DMS114 treated with DMSO at 0.1 percent for 48 hours (cell line): ENCODE data around the gene SLC9A5.
A peak's percentile ranks its signal among the peaks of the same experiment; 100 is the strongest.

ENCODE experiments used
- DNase-seq: peaks from one replicate; lab custom pipeline; 2025; ENCODE audit not compliant: unreplicated experiment; lab: John Stamatoyannopoulos, UW

SLC9A5 gene

DNA sequence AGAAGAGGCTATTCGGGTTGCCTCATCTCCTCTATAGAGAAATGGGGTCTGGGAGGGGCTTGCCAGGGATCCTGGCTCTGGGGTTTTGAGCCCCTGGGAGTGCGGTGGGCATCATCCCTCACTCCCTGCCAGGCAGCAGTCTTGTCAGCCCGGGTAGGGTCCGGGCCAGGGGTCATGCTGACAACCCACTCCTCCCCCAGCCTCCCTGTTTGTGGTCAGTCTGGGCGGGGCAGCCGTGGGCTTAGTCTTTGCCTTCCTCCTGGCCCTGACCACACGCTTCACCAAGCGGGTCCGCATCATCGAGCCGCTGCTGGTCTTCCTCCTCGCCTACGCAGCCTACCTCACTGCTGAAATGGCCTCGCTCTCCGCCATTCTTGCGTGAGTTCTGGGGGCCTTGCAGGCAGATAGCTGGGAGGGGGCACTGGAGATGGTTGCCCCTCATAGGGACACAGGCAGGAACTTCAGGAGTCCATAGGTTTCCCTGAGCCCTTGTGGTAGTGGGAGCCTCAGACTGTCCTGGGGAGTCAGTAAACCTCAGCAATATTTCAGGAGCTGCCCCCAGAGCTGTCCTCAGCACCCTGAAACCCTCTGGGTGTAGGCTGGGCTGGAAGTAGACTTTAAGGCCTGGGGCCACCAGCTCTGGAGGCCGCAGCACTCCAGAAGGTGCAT is 6.9 kb downstream of the SLC9A5 start:
- no peak for DNase-seq

DNA sequence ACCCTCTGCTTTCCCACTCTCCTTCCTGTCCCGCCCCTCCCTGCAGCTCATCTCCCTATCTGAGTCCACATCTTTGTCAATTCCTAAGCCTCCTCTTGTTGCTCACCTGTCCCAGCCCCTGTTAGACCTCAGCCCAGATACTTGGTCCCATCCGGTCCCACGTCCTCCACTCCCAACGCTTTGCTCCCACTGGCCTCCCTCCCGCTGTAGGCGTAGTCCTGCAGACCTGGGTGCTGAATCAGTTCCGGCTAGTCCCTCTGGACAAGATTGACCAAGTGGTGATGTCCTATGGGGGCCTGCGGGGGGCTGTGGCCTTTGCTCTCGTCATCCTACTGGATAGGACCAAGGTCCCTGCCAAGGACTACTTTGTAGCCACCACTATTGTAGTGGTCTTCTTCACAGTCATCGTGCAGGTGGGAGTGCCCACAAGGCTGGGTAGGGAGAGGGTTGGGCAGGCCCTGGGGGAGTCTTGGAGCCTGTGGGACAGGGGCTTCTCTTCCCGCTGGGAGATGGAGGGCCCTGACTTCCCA is 8.0 kb downstream of the SLC9A5 start:
- DNase-seq, result no peak

DNA sequence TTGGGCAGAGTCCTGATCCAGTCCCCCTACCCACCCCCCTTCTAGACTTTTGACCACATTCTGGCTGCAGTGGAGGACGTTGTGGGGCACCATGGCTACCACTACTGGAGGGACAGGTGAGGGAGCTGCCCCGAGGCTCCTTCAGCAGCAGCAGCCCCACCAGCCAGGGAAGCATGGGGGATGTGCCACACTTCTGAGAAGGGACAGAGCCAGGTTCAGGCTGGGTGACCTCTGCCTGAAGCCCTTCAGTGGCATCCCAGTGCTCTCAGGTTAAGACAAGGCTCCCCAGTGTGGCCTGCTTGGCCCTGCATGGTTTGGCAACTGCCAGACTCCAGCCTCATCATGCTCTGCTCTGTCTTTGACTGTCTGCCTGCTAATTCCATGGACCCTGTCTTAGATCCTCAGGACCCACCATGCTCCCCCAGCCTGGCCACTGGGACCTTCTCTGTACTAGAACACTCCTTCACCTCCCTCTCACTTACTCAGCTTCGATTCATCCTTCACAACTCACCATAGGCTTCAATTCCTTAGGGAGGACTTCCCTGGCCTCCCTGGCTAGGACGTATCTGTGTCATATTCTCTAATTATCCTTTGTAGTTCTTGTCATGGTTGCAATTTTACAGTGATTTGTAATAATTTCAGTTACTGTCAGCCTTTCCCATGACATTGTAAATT is 8.8 kb downstream of the SLC9A5 start:
- no peak for DNase-seq

DNA sequence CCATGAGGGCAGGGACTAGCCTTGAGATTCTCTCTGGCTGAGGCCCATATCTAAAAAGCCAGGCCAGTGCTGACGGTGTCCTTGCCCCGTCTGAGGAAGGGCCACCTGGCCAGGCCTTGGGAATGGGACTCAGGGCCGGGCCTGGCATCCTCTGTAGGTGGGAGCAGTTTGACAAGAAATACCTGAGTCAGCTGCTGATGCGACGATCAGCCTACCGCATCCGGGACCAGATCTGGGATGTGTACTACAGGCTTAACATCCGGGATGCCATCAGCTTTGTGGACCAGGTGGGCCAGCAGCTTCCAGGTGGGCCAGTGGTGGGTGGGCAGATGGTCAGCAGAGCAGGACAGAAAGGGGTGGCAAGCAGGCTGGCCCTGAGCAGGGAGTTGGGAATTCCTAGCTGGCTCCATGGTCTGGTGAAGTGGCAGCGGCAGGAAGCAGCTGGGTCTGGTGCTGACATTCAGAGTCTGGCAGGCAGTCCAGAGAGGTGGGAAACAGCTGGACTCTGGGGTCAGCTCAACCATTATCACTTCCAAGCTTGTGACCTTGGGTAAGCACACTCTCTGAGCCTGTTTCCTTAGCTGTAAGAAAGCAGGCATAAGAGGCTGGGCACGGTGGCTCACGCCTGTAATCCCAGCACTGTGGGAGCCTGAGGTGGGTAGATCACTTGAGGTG is 9.5 kb downstream of the SLC9A5 start:
- no peak for DNase-seq

DNA sequence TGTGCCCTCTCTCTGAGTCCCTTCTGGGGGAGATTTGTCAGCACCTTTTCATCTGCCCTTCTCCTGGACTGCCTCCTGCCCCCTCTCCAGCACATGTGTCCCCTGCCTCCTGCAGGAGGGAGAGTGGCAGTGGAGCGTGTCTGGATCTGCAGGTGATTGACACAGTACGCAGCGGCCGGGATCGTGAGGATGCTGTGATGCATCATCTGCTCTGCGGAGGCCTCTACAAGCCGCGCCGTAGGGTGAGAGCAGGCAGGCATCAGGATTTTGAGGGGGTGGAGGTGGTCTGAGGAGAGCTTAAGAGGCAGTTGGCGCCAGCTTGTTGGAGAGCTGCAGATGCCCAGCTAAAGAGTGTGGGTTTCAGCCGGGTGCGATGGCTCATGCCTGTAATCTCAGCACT is 10.9 kb downstream of the SLC9A5 start:
- DNase-seq, result no peak

DNA sequence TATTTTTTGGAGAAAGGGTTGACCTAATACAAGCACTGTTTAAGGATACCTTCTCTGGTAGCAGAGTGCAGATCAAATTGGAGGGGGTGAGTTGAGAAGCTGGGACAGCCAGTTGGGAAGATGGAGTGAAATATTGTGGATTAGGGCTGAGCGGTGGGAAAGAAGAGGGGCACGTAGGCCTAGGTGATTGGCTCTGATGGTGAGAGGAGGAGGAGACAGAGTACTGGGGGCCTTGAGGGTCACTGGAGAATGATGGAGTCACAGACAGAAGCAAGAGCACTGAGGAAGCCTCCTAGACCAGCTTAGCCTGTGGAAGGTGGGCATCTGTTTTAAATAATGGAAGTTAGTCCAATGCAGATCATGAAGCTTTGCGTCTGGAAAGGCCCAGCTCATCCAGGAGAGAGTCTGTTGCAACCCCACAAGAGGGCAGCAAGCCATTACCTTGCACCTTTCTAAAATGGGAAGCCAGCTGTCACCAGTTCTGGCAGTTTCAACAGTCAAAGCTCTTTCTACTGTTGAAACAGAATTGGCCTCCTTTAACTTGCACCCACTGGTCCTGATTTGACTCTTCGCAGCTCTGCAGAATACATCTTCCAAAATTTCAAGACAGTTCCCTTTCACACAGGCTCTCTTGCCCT is 11.8 kb downstream of the SLC9A5 start:
- DNase-seq, result no peak

DNA sequence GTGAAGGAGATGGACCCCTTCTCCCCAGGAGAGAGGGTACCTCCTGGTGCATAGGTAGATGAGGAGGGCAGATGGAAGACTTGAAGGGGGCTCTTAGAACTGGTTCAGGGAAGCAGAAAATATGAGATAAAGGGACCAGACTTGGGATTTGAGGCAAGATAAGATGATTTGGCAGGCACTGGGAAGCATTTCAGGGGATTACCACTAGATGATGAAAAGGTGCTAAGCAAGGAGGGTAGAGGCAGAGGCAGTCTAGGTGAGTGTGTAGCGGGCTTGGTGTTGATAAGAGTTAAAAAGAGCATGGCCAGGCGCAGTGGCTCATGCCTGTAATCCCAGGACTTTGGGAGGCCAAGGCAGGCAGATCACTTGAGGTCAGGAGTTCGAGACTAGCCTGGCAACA is 14.4 kb downstream of the SLC9A5 start:
- DNase-seq, result no peak

DNA sequence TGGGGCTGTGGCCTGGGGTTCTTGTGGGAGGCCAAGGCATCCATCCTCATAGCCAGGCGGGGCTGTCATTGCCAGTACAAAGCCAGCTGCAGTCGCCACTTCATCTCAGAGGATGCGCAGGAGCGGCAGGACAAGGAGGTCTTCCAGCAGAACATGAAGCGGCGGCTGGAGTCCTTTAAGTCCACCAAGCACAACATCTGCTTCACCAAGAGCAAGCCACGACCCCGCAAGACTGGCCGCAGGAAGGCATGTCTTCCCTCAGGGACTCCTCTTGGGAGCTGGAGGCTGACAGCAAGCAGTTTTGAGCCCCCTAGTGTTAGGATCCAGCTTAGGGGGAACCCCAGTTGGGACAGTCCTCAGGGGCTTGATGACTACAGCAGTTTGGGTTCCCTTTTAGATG is 15.5 kb downstream of the SLC9A5 start:
- DNase-seq, result no peak

DNA sequence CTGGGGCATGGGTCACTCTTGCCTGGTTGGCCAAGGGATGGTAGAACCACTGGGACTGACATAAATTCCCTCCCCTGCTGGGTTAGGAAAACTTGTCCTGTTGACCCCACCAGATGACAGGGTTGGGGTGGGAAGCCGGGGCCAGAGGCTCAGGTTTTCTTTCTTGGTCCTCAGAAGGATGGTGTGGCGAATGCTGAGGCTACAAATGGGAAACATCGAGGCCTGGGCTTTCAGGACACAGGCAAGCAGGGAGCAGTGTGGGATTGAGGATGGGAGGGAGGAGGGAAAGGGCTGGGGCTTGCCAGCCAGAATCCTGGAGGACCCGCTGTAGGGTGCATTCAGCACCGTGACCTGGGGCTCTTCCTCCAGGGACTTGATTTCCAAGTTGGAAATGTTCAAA is 16.1 kb downstream of the SLC9A5 start:
- DNase-seq, result no peak

DNA sequence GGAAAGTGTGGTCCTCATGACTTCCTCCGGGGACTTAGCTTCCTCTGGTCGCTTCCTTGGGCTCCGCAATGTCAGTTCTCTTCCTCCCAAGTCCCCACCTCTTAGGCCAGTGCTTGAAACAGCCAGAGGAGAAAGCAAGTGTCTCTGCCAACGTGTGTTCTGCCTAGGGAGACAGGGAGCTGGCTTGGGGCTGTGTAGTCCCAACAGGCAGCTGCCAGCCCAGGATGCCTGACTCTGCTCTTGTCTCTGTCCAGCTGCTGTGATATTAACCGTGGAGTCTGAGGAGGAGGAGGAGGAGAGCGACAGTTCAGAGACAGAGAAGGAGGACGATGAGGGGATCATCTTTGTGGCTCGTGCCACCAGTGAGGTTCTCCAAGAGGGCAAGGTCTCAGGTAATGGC is 17.1 kb downstream of the SLC9A5 start:
- DNase-seq, result no peak

DNA sequence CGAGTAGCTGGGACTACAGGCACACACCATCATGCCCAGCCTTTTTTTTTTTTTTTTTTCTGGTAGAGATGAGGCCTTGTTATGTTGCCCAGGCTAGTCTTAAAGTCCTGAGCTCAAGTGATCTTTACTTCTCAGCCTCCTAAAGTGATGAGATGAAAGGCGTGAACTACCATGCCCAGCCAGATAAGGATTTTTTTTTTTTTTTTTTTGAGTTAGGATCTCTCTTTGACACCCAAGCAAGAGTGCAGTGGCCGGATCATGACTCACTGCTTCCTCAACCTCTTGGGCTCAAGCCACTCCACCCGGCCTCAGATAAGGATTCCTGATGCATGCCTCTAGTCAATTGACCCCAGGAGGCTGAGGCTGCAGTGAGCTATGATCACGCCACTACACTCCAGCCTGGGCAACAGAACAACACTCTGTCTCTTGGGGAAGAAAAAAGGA is 19.4 kb downstream of the SLC9A5 start:
- no peak for DNase-seq

DNA sequence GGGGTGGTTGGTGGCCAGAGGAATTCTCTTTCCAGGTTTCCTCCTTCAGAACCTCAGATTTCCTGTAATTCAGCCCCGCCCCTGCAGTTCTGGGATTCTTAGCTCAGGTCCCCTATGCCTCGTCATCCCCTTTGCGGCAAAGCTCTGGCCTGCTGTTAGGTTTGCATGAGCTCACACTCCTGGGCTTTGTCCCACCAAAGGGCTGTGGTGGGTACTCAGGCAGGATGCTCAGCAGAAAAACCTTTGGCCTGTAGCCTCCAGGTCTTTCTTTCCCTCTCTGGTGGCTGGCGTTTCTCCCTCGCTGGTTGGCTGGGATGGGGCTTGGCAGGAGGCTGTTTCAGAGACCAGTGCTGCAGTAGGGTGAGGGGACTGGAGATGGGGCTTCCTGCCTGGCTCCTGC is 21.0 kb downstream of the SLC9A5 start:
- DNase-seq, result no peak

DNA sequence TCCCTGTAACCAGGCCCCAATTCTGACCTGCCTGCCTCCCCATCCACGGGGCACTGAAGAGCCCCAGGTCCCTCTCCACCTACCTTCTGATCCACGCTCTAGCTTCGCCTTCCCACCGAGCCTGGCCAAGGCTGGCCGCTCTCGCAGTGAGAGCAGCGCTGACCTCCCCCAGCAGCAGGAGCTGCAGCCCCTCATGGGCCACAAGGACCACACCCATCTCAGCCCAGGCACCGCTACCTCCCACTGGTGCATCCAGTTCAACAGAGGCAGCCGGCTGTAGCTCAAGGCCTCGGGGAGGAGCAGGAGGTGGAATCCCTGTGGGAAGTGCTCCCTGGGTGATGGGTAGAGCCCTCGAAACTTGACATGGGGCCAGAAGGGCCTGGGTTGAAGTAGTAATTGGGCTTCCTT is 22.2 kb downstream of the SLC9A5 start:
- DNase-seq, result no peak

DNA sequence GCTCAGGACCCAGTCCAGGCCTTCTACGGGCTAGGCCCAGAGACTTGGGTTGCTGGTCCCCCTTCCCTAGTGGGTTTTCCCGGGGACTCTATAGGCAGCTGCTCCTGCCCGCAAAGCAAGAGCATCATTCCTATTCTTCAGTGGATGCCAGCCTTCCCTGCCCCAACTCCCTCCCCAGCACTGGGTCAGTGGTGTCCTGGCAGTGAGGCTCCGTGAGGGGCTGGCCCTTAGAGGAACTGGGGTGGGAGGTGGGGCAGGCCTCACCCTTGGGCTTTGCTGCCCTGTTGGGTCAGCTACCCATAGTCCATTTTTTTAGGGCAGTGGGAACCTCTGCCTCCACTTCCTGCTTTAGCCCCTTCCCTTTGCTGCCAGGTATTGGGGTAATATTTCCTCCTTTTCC is 22.7 kb downstream of the SLC9A5 start:
- DNase-seq, result no peak

DNA sequence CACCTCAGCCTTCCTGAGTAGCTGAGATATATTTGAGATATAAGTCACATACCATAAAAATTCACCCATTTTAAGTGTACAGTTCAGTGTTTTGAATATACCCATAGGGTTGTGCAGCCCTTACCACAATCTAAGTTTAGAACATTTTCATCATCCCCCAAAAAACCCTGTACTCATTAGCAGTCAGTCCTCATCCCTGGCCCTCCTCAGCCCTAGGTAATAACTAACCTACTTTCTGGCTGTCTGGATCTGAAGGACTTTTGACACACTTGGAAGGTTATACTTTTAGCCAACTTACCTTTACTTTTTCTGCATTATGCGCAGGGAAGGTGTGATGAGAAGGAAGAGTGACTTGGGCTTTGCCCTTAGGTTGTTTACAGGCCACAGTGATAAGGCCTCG is 26.5 kb downstream of the SLC9A5 start:
- DNase-seq, result no peak

DNA sequence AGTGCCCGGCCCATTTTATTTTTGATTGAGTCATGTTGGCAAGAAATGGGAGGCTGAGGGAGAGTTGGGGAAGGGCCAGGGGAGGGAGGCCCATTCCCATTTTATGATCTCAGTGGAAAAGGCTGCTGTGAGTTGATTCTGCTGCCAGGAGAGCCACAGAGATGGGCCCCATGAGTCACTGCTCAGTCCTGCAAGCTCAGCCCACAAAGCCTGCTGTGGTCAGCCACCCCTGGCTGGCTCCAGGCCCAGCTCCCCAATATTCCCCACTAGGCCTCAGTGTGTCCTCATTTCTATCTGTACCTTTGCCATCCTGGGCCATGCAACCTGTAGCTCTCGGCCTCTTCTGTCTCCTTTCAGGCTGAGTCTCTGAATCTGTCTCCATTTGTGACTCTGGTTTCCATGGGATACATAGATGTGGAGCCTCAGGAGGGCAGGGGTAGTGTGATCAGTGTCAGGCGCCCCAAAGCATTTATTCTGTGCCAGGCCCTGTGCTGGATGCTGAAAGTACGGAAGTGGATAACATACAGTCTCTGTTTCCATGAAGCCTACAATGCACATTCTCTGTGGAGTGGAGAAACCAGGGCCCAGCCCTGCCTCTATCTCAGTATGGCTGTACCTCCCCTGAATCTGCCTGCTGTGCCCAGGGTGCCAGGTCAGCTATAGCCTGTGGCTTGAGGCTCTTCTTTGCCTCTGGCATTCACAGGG is 28.7 kb downstream of the SLC9A5 start:
- no peak for DNase-seq

DNA sequence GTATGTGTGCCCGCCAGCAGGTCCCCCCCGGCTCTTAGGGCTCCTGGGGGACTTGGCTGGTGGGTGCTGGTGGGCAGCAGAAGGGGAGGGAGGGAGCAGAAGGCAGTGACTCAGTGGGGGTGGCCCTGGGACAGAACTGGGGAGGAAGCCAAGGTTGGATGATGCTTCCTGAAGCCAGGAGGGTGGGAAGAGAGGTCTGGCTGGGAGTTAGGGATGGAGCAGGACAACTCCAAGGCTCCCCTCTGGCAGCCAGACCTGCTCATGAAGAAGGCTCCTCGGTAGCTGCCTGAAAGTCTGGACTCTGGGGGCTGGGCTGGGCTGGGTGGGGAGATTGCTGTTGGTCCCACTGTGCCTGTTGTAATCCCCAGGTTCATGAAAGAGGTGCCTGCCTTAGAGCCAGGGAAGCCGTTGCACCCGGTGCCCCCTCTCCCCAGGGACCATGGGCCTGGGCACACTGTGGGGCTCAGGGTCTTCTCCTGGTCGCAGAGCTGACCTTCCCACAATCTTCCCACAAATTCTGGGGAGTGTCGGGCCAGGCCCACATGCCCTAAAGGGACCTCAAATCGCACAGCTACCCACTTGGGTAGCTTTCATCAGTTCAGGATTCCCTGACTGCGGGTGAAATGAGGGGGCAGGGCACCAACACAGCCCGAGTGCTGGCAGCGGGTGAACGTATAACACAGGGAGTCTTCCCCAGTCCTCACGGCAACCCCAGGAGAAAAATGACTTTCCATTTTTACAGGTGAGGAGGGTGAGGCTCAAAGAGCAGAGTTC is 29.4 kb downstream of the SLC9A5 start:
- DNase-seq, result no peak

DNA sequence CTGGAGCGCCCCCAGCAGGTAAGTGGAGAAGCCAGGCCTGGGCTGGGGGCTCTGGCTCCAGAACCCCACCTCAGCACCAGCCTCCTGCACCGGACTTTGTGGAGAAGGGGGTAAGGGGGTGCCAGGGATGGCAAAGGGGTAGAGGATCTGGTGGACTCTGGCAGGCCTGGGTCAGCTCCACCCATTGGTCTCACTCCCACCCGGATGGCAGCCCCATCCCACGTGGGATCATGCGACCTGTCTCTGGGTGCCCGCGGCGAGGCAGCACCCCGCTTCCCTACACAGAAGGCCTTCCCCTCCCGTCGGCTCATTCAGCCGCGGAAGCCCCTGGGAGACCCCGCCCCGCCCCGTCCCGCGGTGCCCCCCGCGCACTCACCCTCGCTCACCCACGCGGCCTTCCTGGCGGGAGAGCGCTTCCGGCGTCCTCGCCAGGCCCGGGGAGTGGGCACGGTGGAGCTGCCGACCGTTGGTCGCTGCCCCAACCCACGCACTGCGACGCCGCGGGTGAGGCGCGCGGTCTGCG is 30.1 kb downstream of the SLC9A5 start:
- DNase-seq, result no peak

DNA sequence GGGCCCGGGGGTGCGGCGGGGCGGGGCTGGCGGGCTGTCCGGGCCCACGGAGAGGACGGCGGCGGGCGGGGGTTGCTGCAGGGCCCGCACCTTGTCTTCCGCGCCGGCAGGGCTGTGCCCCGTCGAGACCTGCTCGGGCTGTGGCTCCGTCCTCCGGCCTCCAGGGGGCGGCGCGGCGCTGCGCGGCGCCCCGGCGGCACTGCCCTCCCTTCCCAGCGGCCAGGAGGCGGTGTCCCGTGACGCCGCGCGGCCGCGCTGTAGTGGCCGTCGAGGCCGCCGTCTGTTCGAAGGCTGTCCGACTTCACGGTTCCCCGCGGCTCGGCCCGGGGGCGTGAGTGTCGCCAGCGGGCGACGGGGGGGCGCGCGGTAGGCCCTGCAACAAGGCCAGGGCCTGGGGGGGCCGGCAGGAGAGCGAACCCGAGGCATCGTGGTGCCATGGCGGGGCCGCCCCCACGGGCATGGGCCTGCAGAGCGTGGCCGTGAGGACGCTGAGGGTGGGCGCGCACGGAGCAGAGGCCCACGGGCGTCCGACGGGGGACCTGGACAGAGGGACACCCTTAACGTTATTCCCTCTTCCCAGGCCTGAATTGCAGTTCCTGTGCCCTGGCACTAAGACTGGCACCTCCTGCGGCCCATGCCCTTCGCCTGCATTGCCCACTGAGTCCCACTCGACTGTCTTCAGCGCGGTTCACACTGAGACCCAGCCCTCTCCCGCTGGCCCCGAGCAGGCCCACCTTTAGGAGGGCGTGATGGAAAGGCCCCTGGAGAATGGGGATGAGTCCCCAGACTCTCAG is 30.7 kb downstream of the SLC9A5 start, which contains the start of gene PLEKHG4:
PLEKHG4 (plus strand) TSS at position 237 of the 794 bp plus-strand sequence; CDS start at position 750, 513 bp downstream.
- peak; percentile 7 for DNase-seq
